Gastroesophageal sphincter (tissue), 4 donors: Measurements from ENCODE around the gene PTPRG. TPM values are rescaled to one million over a fixed set of nuclear protein-coding genes. Genes with fewer than 3 reads are reported as not detected.

Experiments
- ATAC-seq: fragments of 150-250 bp; one replicate; pipeline ENCODE4 v1.9.1; 2016; ENCODE audit warnings: mild to moderate bottlenecking, moderate library complexity
- H3K27ac ChIP-seq, 4 donors: fragments of 200-600 bp; sonication (generic) in 3 of 4; 1 replicate in 3 of 4; 2 replicates in 1 of 4; pipeline ENCODE4 v1.5.1; 2016 to 2019
- H3K27me3 ChIP-seq: fragments of 200-600 bp; sonication (generic); one replicate; pipeline ENCODE4 v1.5.1; 2019
- H3K36me3 ChIP-seq, 2 donors: fragments of 200-600 bp; sonication (generic); one replicate each; pipeline ENCODE4 v1.5.1; 2019; ENCODE audit warnings: control low read depth in 1 of 2
- H3K4me1 ChIP-seq, 3 donors: fragments of 200-600 bp; sonication (generic); 1 replicate in 2 of 3; 2 replicates in 1 of 3; pipeline ENCODE4 v1.5.1; 2016 to 2019; ENCODE audit warnings: control low read depth in 2 of 3
- H3K4me3 ChIP-seq, 2 donors: fragments of 200-600 bp; sonication (generic); one replicate each; pipeline ENCODE4 v1.5.1; 2019; ENCODE audit warnings: mild to moderate bottlenecking in 1 of 2, moderate library complexity in 1 of 2
- H3K9me3 ChIP-seq, 3 donors: fragments of 200-600 bp; sonication (generic); one replicate each; pipeline ENCODE4 v1.5.1; 2017 to 2019; ENCODE audit warnings: control low read depth in 2 of 3
- EP300 ChIP-seq: sonication (generic); formaldehyde crosslinking; IDR thresholded peaks from one replicate; pipeline ENCODE4 v1.6.1; 2017; ENCODE audit warnings: antibody characterized with exemption, mild to moderate bottlenecking
- POLR2A ChIP-seq, 2 donors: fragments of 450-650 bp; IDR thresholded peaks; one replicate each; pipeline ENCODE4 v1.6.1; 2017; ENCODE audit warnings: antibody characterized with exemption in 2 of 2, mild to moderate bottlenecking in 2 of 2, moderate library complexity in 1 of 2
- POLR2AphosphoS5 ChIP-seq: sonication (generic); formaldehyde crosslinking; IDR thresholded peaks from one replicate; pipeline ENCODE4 v1.6.1; 2017; ENCODE audit warnings: antibody characterized with exemption
- WGBS, 2 donors: methylation state at CpG; one replicate each; pipeline ENCODE4 v1.1.5; 2018; ENCODE audit warnings: low coverage in 1 of 2; 5-methylcytosine and 5-hydroxymethylcytosine counted together
- total RNA-seq, 4 donors: library from RNA; depleted of rRNA; stranded (reverse); fragments of >200 nt; gene quantifications; one replicate each; pipeline ENCODE4 v1.1.0, GENCODE V29; 2016
- TF ChIP-seq, protein P1 (sequence below), 4 experiments: fragments of 200-600 bp in 2 of 4; fragments of 450-650 bp in 2 of 4; sonication (generic) in 1 of 4; IDR thresholded peaks; one replicate each; pipeline ENCODE4 v1.5.1; 2017 to 2019; ENCODE audit warnings: antibody characterized with exemption in 4 of 4, mild to moderate bottlenecking in 2 of 4, moderate library complexity in 2 of 4

PTPRG gene
- total RNA-seq, 4 donors from 2014 or later, result 48.7 to 81.9 (median 52.8) TPM

DNA sequence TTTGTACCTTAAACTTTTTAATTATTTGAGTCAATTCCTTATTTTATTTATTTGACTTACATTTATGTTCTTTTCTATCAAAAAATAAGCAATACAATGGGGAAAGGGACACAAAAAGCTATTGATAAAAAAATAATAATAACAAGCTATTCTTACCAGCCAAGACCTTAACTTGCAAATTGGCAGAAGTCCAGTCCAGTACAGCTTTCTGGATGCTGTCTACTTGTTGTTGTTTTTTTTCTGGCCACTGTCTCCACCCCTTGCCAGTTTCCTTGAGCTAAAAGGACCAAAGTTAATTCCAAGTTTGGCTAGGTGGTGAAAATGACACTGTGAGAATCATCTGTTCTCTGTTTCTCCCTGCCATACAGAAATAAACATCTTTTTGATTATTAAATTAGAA lies 232.2 kb downstream of the PTPRG start:
- TF ChIP-seq POLR2A (IDR thresholded peaks at IDR 0.05) (no peak), EP300 (no peak), POLR2AphosphoS5 (no peak)
- TF ChIP-seq, protein P1, sequence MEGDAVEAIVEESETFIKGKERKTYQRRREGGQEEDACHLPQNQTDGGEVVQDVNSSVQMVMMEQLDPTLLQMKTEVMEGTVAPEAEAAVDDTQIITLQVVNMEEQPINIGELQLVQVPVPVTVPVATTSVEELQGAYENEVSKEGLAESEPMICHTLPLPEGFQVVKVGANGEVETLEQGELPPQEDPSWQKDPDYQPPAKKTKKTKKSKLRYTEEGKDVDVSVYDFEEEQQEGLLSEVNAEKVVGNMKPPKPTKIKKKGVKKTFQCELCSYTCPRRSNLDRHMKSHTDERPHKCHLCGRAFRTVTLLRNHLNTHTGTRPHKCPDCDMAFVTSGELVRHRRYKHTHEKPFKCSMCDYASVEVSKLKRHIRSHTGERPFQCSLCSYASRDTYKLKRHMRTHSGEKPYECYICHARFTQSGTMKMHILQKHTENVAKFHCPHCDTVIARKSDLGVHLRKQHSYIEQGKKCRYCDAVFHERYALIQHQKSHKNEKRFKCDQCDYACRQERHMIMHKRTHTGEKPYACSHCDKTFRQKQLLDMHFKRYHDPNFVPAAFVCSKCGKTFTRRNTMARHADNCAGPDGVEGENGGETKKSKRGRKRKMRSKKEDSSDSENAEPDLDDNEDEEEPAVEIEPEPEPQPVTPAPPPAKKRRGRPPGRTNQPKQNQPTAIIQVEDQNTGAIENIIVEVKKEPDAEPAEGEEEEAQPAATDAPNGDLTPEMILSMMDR (IDR thresholded peaks at IDR 0.05), result no peak
- no peak overlapping the region for H3K4me3 ChIP-seq
- no peak for ATAC-seq
- no peaks in the 10 kb centered on the region for H3K27me3 ChIP-seq
- H3K9me3 ChIP-seq, result no peaks in the 10 kb centered on the region
- no peaks in the 10 kb centered on the region for H3K36me3 ChIP-seq
- H3K27ac ChIP-seq, result no peak overlapping the region
- H3K4me1 ChIP-seq, result peaks cover 0 to 14% (median 0%) of the 10 kb centered on the region in 3 donors

DNA sequence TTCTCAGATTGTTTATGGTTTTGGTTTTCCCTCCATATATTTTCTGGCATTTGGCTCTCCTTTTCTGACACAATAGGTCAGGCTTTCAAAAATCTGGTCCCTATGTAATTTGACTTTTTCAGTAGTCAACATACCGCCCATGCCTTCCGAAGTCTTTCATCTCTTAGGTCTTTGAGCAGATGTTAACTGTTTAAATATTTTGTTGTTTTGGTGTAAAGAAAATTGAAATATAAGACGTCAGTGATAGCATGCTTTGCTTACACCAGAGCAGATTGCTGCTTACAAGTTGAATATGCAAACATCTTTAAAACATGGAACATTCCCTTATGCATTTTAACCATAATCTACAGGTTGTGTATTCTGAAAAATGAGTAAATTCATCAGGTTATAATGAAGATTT lies 233.0 kb downstream of the PTPRG start:
- Histone ChIP-seq H3K27ac (no peak overlapping the region), H3K36me3 (no peaks in the 10 kb centered on the region), H3K27me3 (no peaks in the 10 kb centered on the region), H3K9me3 (no peaks in the 10 kb centered on the region), H3K4me3 (no peak overlapping the region), H3K4me1 (peaks cover 0 to 14% (median 0%) of the 10 kb centered on the region in 3 donors)
- no peak for TF ChIP-seq POLR2AphosphoS5
- TF ChIP-seq EP300, result no peak
- TF ChIP-seq, protein P1 (IDR thresholded peaks at IDR 0.05), result no peak
- TF ChIP-seq POLR2A (IDR thresholded peaks at IDR 0.05), result no peak
- 90 to 100% methylated on average over 3 of the region's 3 CpGs for WGBS, 2 donors
- ATAC-seq, result no peak

DNA sequence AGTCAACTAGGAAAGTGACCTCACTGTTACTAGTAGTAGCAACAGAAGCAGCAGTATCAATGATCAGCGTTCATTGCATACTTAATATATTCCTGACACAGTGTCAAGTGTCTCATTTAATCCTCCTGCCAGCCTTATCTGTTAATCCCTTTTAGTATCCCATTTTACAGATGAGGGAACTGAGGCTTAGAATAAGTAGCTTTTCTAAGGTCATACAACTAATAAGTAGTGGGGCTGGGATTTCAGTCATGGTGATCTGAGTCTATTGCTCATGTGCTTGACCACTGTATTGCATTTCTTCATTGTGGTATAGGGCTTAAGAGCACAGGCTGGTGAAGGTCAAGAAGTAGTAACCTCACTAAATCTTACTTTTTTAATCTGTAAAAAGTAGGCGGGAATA lies 233.6 kb downstream of the PTPRG start:
- Histone ChIP-seq H3K36me3 (no peaks in the 10 kb centered on the region), H3K27me3 (no peaks in the 10 kb centered on the region), H3K27ac (no peak overlapping the region), H3K9me3 (no peaks in the 10 kb centered on the region), H3K4me1 (peaks cover 0 to 14% (median 0%) of the 10 kb centered on the region in 3 donors), H3K4me3 (no peak overlapping the region)
- TF ChIP-seq POLR2A (IDR thresholded peaks at IDR 0.05), result no peak
- no peak for TF ChIP-seq EP300
- TF ChIP-seq POLR2AphosphoS5, result no peak
- TF ChIP-seq, protein P1 (IDR thresholded peaks at IDR 0.05), result no peak
- no peak for ATAC-seq
- WGBS, 2 donors, result 88 to 100% methylated on average over 1 to 2 of the region's 2 CpGs

DNA sequence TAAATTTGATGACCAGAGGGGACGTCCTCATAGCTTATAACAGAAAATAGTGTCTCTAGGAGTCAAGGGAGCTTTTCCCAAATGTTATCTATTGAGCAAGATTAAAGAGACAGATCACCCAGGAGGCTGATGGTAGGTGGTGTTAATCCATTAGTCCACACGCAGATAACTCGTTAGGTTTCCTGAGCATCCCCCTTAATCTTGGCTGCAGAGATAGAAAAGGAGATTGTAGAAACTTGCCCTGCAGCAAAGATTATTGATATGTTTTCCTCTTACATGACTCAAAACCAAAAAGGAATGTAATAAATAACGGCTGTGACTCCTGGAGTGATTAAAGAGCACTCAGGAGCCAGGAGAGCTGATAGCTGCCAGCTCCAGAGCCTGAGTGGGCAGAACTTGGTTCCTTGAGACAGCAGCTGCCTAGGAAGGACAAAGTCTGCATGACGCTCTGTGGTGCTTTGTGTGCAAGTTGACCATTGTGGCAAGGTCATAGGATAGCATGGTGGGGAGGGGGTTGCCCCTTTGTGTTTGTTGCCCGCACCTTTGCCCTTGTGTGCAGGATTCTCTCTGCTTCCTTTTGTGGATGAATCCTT lies 234.8 kb downstream of the PTPRG start:
- Histone ChIP-seq H3K4me1 (peaks cover 0 to 14% (median 0%) of the 10 kb centered on the region in 3 donors), H3K4me3 (no peak overlapping the region), H3K27me3 (no peaks in the 10 kb centered on the region), H3K27ac (no peak overlapping the region), H3K9me3 (no peaks in the 10 kb centered on the region), H3K36me3 (no peaks in the 10 kb centered on the region)
- ATAC-seq, result no peak
- 64 to 76% methylated on average over 5 to 6 of the region's 6 CpGs for WGBS, 2 donors
- TF ChIP-seq POLR2AphosphoS5, result no peak
- TF ChIP-seq, protein P1 (IDR thresholded peaks at IDR 0.05), result no peak
- no peak for TF ChIP-seq EP300

DNA sequence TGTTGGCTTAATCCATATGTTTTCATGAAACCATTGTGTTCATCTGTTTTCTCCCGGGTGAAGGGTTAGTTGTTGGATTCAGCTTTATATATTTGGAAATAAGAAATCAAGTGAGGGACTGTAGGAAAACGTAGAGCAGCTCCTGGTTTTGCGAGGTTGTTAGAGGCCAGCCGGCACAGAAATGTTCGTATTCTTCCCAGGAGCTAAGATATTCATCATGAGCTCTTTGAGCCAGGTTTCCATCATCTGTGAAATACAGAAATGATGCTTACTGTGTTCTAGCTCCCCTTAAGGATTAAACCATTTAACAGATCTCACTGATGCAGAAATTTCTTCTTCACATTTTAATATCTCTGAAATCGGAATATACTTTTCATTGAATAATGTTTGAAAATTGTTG lies 235.5 kb downstream of the PTPRG start:
- Histone ChIP-seq H3K27me3 (no peaks in the 10 kb centered on the region), H3K4me3 (no peak overlapping the region), H3K36me3 (no peaks in the 10 kb centered on the region), H3K27ac (no peak overlapping the region), H3K9me3 (no peaks in the 10 kb centered on the region), H3K4me1 (peaks cover 0 to 14% (median 0%) of the 10 kb centered on the region in 3 donors)
- no peak for ATAC-seq
- WGBS, 2 donors, result 53 to 75% methylated on average over 6 of the region's 6 CpGs
- TF ChIP-seq, protein P1 (IDR thresholded peaks at IDR 0.05), result no peak
- TF ChIP-seq POLR2A (IDR thresholded peaks at IDR 0.05), result no peak
- TF ChIP-seq EP300, result no peak
- no peak for TF ChIP-seq POLR2AphosphoS5
